ENCODE measurements around the gene SLC25A41. TPM values are rescaled to one million over a fixed set of nuclear protein-coding genes. Genes with fewer than 3 reads are reported as not detected.

The SLC25A41 gene
- total and polyA plus RNA-seq, 9 of the 15 experiments (the other 6 are each of a cell fraction or from before 2014, with no cell fraction given), result 0.08 to 4.2 (median 1.6) TPM

GRCh38 chr19:6450166-6450565 lies 16.6 kb upstream of the SLC25A41 start (continued):
- no peak for TF ChIP-seq CHD7 (IDR thresholded peaks at IDR 0.05; ENCODE audit: low read depth, low read length)
- TF ChIP-seq COPS2 (conservative IDR thresholded peaks at IDR 0.05), result no peak
- no peak for TF ChIP-seq ARHGAP35 (IDR thresholded peaks at IDR 0.05; ENCODE audit: partially characterized antibody)
- no peak for TF ChIP-seq EP300 (IDR thresholded peaks at IDR 0.05; ENCODE audit: low read length)
- no peak for TF ChIP-seq ZNF12 (CRISPR knock-in tag; IDR thresholded peaks at IDR 0.05)
- no peak for TF ChIP-seq ZNF311 (CRISPR knock-in tag; IDR thresholded peaks at IDR 0.05)
- no peak for TF ChIP-seq NR2F6 (CRISPR knock-in tag; IDR thresholded peaks at IDR 0.05)
